ENCODE data around the gene EPHA3. TPM values are rescaled to one million over a fixed set of nuclear protein-coding genes. Genes with fewer than 3 reads are reported as not detected.

Gene EPHA3
- total RNA-seq, 2 donors from 2014 or later: 0.15 to 0.18 TPM

DNA sequence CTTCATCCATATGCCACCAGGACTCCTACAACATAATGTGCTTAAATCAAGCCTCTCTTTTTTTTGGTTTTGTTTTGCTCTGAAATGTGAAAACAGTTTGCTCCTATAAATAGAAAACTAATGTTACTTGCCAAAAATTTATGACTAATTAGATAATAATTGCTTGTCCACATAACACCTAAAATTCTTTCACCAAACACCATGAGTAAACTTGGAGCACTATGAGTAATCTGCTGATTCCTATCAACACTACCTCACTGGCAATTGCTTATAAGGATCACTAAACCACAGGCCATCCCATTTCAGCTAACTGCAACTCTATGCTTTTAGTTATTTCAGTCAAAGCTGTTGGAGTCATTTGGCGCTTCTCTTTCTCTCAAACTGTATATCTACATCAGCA lies 252.7 kb downstream of the EPHA3 start:
- Mint-ChIP-seq H3K36me3 (ENCODE audit: low read depth) (no peaks in the 10 kb centered on the region), H3K27me3 (ENCODE audit: insufficient read depth) (no peaks in the 10 kb centered on the region), H3K9me3 (peaks cover 2% of the 10 kb centered on the region), H3K4me3 (no peak overlapping the region), H3K4me1 (peaks cover 6% of the 10 kb centered on the region), H3K27ac (no peak overlapping the region)
- H3K4me3 ChIP-seq (ENCODE audit: low read length): no peak overlapping the region
- no peak overlapping the region for H3K27ac ChIP-seq (ENCODE audit: low read depth, low read length)
- peaks cover 4% of the 10 kb centered on the region for H3K4me1 ChIP-seq (ENCODE audit: control insufficient read depth, insufficient read depth, low read length)
- H3K36me3 ChIP-seq (ENCODE audit: control insufficient read depth, insufficient read depth, low read length): no peaks in the 10 kb centered on the region
- TF ChIP-seq, protein P1, sequence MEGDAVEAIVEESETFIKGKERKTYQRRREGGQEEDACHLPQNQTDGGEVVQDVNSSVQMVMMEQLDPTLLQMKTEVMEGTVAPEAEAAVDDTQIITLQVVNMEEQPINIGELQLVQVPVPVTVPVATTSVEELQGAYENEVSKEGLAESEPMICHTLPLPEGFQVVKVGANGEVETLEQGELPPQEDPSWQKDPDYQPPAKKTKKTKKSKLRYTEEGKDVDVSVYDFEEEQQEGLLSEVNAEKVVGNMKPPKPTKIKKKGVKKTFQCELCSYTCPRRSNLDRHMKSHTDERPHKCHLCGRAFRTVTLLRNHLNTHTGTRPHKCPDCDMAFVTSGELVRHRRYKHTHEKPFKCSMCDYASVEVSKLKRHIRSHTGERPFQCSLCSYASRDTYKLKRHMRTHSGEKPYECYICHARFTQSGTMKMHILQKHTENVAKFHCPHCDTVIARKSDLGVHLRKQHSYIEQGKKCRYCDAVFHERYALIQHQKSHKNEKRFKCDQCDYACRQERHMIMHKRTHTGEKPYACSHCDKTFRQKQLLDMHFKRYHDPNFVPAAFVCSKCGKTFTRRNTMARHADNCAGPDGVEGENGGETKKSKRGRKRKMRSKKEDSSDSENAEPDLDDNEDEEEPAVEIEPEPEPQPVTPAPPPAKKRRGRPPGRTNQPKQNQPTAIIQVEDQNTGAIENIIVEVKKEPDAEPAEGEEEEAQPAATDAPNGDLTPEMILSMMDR (conservative IDR thresholded peaks at IDR 0.05): no peak
- WGBS, 2 experiments (ENCODE audit: insufficient coverage in 1 of 2, insufficient read length in 1 of 2): 87 to 100% methylated on average over 1 of the region's 1 CpG
- H3K9me3 ChIP-seq (ENCODE audit: control insufficient read depth, low read length): no peaks in the 10 kb centered on the region
- H3K27me3 ChIP-seq (ENCODE audit: control insufficient read depth, insufficient read depth, low read length, poor library complexity, severe bottlenecking): no peaks in the 10 kb centered on the region
- DNase-seq: no peak
- H3K9ac ChIP-seq (ENCODE audit: extremely low read depth, low read length, poor library complexity, severe bottlenecking): no peak overlapping the region

DNA sequence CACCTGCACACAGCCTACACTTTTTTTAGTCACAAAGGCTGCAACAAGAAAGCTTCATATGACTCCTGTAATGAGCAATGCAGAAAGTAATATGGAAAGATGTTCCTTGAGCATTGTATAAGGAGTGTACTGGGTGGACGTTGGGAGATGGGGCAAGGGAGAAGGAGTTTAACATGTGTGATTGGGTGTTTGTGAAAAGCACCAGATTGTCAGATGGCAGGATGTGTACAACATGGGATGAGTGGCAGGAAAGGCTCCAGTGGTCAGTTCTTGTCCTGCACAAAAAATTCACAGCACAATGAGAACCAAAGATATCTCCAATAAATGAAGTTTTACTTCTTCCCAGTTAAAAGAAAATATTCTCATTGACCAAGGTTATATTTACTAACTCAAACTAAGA lies 255.1 kb downstream of the EPHA3 start:
- Histone ChIP-seq H3K4me1 (ENCODE audit: control insufficient read depth, insufficient read depth, low read length) (peaks cover 4% of the 10 kb centered on the region), H3K9ac (ENCODE audit: extremely low read depth, low read length, poor library complexity, severe bottlenecking) (no peak overlapping the region), H3K4me3 (ENCODE audit: low read length) (no peak overlapping the region), H3K36me3 (ENCODE audit: control insufficient read depth, insufficient read depth, low read length) (no peaks in the 10 kb centered on the region), H3K27me3 (ENCODE audit: control insufficient read depth, insufficient read depth, low read length, poor library complexity, severe bottlenecking) (no peaks in the 10 kb centered on the region), H3K27ac (ENCODE audit: low read depth, low read length) (no peak overlapping the region), H3K9me3 (ENCODE audit: control insufficient read depth, low read length) (no peaks in the 10 kb centered on the region)
- peaks cover 6% of the 10 kb centered on the region for H3K4me1 Mint-ChIP-seq
- no peak overlapping the region for H3K27ac Mint-ChIP-seq
- TF ChIP-seq, protein P1 (conservative IDR thresholded peaks at IDR 0.05): no peak
- WGBS, 2 experiments (ENCODE audit: insufficient coverage in 1 of 2, insufficient read length in 1 of 2): 86% methylated on average over 1 of the region's 1 CpG; no CpG with 5 or more reads in 1 of the 2 experiments
- H3K4me3 Mint-ChIP-seq: no peak overlapping the region
- H3K9me3 Mint-ChIP-seq: no peaks in the 10 kb centered on the region
- H3K36me3 Mint-ChIP-seq (ENCODE audit: low read depth): no peaks in the 10 kb centered on the region
- DNase-seq: no peak
- no peaks in the 10 kb centered on the region for H3K27me3 Mint-ChIP-seq (ENCODE audit: insufficient read depth)

DNA sequence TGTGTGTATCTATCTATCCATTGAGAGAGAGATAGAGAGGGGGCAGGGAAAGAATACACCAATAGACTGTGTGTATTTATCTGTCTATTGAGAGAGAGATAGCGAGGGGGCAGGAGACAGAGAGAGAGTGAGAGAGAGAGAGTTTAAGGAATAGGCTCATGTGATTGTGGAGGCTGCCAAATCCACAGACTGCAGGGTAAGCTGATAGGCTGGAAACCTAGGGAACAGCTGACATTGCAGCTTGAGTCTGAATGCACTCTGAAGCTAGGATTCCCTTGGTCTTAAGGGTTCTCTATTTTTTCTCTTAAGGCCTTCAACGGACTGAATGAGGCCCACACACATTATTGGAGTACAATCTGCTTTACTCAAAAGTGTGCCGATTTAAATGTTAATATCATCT lies 255.8 kb downstream of the EPHA3 start:
- DNase-seq: no peak
- H3K27ac Mint-ChIP-seq: no peak overlapping the region
- H3K4me3 Mint-ChIP-seq: no peak overlapping the region
- peaks cover 6% of the 10 kb centered on the region for H3K4me1 Mint-ChIP-seq
- TF ChIP-seq, protein P1 (conservative IDR thresholded peaks at IDR 0.05): no peak
- 92 to 97% methylated on average over 3 of the region's 3 CpGs for WGBS, 2 experiments (ENCODE audit: insufficient coverage in 1 of 2, insufficient read length in 1 of 2)
- no peak overlapping the region for H3K4me3 ChIP-seq (ENCODE audit: low read length)
- no peaks in the 10 kb centered on the region for H3K9me3 ChIP-seq (ENCODE audit: control insufficient read depth, low read length)
- no peaks in the 10 kb centered on the region for H3K9me3 Mint-ChIP-seq
- H3K27me3 ChIP-seq (ENCODE audit: control insufficient read depth, insufficient read depth, low read length, poor library complexity, severe bottlenecking): no peaks in the 10 kb centered on the region
- H3K4me1 ChIP-seq (ENCODE audit: control insufficient read depth, insufficient read depth, low read length): peaks cover 4% of the 10 kb centered on the region
- no peak overlapping the region for H3K9ac ChIP-seq (ENCODE audit: extremely low read depth, low read length, poor library complexity, severe bottlenecking)
- no peaks in the 10 kb centered on the region for H3K36me3 Mint-ChIP-seq (ENCODE audit: low read depth)
- no peak overlapping the region for H3K27ac ChIP-seq (ENCODE audit: low read depth, low read length)
- H3K36me3 ChIP-seq (ENCODE audit: control insufficient read depth, insufficient read depth, low read length): no peaks in the 10 kb centered on the region
- no peaks in the 10 kb centered on the region for H3K27me3 Mint-ChIP-seq (ENCODE audit: insufficient read depth)
